ENCODE measurements around the gene CRACR2B.

Gene CRACR2B

DNA sequence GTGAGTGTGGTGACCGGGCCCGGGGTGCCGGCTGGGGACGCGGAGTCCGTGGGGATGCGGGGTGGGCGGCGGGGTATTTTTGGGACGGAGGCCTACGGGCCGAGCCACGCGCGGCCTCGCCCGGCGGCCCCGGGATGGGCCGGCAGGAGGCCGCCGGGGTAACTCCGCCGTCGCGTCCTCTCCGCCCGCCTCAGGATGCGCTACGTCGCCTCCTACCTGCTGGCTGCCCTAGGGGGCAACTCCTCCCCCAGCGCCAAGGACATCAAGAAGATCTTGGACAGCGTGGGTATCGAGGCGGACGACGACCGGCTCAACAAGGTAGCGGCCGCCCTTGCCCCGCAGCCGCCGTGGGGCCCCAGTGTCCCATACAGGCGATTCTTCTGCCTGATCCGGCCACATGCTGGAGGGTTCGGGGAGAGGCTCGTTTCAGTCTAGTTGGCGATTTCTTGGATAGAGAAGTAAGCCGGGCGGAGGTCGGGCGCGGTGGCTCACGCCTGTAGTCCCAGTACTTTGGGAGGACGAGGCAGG, 17.6 kb upstream of the CRACR2B start:
- no peak for DNase-seq (ENCODE audit: low spot score)
- no peak for FAIRE-seq

- DNase-seq (ENCODE audit: low spot score) = no peak
- no peak for FAIRE-seq
Observed at GRCh38 chr11:811446-812245, 16.1 kb upstream of the CRACR2B start.

GRCh38 chr11:812390-812789, 15.3 kb upstream of the CRACR2B start:
- FAIRE-seq = no peak

GRCh38 chr11:813072-813455, 14.7 kb upstream of the CRACR2B start:
- DNase-seq (ENCODE audit: low spot score) (no peak), FAIRE-seq (no peak)

More at GRCh38 chr11:812390-812789, 15.3 kb upstream of the CRACR2B start:
- no peak for DNase-seq (ENCODE audit: low spot score)

GRCh38 chr11:813456-814096, 14.1 kb upstream of the CRACR2B start:
- no peak for FAIRE-seq
- DNase-seq (ENCODE audit: low spot score) = no peak

DNA sequence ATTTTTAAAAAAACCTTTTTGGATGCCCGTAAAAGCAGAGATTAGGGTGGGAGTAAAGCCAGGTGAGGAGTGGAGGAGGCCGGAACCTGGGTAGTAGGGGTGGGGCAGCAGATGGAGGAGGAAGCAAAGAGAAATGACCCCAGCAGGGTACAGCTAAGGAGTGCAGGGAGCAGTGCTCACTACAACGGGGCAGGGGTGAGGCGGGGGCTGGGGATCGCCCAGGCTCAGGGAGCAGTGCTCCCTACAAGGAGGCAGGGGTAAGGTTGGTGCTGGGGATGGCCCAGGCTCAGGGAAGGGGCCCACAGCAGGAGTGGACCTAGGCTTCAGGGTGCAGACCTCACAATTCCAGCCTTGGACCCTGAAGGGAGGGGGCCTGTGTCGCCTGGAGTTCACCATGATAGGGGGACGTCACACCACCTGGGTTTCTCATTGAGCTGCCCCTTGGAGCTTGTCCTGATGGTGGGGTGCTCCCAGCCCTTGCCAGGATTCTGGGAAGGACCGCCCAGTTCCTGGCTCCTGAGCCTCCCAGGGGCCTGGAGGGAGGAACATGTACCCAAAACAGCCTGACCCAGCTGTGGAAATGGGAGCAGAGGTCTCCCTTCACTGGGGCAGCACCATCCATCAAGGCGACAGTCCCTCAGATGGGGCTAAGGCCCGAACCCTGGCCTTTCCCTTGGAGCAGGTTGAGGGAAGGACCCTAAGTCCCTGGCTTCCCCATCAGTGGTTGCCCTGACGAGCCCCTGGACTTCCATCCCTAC, 11.9 kb upstream of the CRACR2B start:
- DNase-seq (ENCODE audit: low spot score) = no peak
- FAIRE-seq = no peak

GRCh38 chr11:816433-816779, 11.3 kb upstream of the CRACR2B start:
- no peak for FAIRE-seq

GRCh38 chr11:818396-819128, 9.2 kb upstream of the CRACR2B start, which contains the start of gene PNPLA2:
Gene PNPLA2 (plus strand): TSS chr11:818914. CDS start chr11:819719, 805 bp downstream.
- DNase-seq (ENCODE audit: low spot score) (no peak), FAIRE-seq (no peak)

More at GRCh38 chr11:816433-816779, 11.3 kb upstream of the CRACR2B start:
- DNase-seq (ENCODE audit: low spot score) = no peak

DNA sequence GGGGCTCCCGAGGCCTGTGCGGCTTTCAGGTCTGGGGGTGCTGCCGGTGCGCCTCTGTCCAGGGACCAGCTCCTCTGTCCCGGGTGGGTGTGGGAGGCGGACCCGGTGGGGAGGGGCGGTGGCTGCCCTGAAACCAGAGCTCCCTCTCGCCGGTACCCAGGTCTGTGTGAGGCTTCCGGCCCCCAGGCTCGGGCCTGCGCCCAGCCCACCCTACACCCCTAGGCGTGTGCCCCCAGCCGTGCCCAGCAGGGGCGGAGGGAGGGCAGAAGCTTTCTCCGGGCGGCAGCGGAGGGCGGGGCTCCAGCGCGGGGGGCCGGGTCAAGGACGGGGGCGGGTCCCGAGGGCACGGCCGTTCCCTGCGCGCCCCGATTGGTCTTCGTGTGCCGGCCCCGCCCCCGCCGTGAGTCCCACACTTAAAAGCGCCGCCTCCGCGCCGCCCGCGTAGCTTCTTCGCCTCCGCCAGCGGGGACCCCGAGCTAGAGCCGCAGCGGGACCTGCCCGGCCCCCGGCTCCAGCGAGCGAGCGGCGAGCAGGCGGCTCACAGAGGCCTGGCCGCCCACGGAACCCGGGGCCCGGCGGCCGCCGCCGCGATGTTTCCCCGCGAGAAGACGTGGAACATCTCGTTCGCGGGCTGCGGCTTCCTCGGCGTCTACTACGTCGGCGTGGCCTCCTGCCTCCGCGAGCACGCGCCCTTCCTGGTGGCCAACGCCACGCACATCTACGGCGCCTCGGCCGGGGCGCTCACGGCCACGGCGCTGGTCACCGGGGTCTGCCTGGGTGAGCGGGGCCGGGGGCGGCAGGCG, 8.4 kb upstream of the CRACR2B start:
- DNase-seq (ENCODE audit: low spot score) = peak; percentile 64
- FAIRE-seq = no peak

- peak; percentile 61 for DNase-seq (ENCODE audit: low spot score)
- FAIRE-seq = peak; percentile 52
Observed at GRCh38 chr11:819943-820649, 7.6 kb upstream of the CRACR2B start.

DNA sequence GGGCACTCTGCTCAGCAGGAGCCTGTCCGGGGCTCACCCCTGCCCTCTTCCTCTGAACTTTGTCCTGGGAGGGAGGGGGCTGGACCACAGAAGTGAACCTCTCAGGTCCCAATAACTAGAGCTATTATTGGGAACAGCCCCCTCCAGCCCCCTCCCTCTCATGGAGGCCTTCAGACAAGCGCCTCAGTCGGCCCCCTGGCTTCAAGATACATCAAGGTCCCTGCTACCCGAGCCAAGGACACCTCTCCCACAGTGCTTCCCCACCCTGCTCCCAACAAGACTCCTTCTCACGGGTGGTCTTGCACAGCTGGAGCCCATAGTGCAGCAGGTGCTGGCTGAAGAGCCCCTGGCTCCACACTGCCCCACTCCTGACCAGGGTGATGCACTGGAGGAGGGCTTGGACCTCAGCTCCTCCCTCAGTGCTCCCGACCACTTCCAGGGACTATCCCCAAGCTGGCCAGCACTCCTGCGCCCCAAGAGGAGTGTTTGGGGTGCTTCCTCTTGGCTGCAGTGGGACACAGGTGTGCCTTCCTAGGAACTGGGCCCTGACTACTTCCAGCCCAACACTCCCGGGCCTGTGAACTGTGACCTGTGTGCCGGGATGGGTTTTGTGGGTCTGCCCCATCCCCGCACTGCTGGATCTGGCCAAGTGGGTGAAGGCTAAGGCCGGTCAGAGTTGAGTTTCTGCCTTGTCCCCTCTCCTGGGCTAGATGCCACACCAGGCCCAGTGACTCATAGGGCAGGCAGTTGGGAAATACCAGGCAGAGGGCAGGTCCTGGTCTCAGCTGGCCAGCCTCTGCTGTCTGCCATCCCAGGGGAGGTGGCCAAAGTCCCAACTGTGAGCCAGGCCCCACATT, 6.8 kb upstream of the CRACR2B start:
- FAIRE-seq (peak; percentile 80), DNase-seq (ENCODE audit: low spot score) (peak; percentile 85)

GRCh38 chr11:821512-822371, 6.0 kb upstream of the CRACR2B start:
- DNase-seq (ENCODE audit: low spot score) (no peak), FAIRE-seq (no peak)

GRCh38 chr11:823441-824291, 4.1 kb upstream of the CRACR2B start:
- DNase-seq (ENCODE audit: low spot score) = no peak
- FAIRE-seq = no peak

DNA sequence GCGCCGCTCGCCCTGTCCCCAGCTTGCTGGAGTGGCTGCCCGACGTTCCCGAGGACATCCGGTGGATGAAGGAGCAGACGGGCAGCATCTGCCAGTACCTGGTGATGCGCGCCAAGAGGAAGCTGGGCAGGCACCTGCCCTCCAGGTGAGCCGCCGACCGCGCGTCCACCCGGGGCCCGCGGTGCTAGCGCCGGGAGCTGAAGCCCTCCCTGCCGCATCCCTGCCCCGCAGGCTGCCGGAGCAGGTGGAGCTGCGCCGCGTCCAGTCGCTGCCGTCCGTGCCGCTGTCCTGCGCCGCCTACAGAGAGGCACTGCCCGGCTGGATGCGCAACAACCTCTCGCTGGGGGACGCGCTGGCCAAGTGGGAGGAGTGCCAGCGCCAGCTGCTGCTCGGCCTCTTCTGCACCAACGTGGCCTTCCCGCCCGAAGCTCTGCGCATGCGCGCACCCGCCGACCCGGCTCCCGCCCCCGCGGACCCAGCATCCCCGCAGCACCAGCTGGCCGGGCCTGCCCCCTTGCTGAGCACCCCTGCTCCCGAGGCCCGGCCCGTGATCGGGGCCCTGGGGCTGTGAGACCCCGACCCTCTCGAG, 3.3 kb upstream of the CRACR2B start:
- no peak for DNase-seq (ENCODE audit: low spot score)
- FAIRE-seq = no peak

- DNase-seq (ENCODE audit: low spot score) (no peak), FAIRE-seq (no peak)
Observed at GRCh38 chr11:824942-825341, 2.8 kb upstream of the CRACR2B start.

Data from RCC 7860 (cell line).